Suprapubic skin (tissue), 3 donors: ENCODE measurements around the gene DPAGT1.

Source experiments
- EP300 ChIP-seq: sonication (generic); formaldehyde crosslinking; IDR thresholded peaks from one replicate; pipeline ENCODE4 v1.6.1; 2017; ENCODE audit warnings: antibody characterized with exemption
- POLR2A ChIP-seq, 2 donors: fragments of 450-650 bp; IDR thresholded peaks; one replicate each; pipeline ENCODE4 v1.6.1; 2017; ENCODE audit warnings: antibody characterized with exemption in 2 of 2, mild to moderate bottlenecking in 2 of 2, moderate library complexity in 2 of 2
- TF ChIP-seq, protein P1 (sequence below), 2 donors: fragments of 200-600 bp in 1 of 2; fragments of 450-650 bp in 1 of 2; sonication (generic) in 1 of 2; IDR thresholded peaks; one replicate each; pipeline ENCODE4 v1.5.1; 2016 to 2019; ENCODE audit warnings: antibody characterized with exemption in 2 of 2, mild to moderate bottlenecking in 1 of 2, moderate library complexity in 1 of 2

DNA sequence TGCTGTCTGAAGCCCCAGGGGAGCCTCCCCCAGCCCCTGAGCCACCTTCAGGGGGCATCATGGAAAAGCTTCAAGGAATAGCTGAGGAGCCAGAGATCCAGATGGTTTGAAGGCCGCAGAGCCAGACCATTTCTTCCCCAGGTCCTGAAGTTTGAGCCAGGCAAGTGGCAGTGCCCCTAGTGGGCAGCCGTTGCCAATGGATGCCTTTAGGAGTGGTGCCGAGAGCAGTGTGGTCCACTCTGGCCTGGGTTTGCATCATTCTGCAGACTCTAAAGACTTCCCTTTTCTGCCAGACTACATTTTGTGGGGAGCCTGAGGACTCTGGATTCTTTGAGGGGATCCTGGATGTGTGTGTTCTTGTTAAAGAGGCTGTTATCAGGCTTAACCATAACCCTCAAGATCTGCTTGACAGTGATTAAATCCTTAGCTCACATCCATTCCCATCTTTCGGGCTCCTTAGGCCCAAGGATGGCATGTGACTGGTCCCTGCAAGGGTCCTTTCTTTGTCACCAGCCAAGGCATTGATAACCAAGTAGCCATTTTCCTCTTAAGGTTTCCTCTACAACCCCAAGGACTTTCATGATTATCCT lies 32.8 kb upstream of the DPAGT1 start:
- TF ChIP-seq, protein P1, sequence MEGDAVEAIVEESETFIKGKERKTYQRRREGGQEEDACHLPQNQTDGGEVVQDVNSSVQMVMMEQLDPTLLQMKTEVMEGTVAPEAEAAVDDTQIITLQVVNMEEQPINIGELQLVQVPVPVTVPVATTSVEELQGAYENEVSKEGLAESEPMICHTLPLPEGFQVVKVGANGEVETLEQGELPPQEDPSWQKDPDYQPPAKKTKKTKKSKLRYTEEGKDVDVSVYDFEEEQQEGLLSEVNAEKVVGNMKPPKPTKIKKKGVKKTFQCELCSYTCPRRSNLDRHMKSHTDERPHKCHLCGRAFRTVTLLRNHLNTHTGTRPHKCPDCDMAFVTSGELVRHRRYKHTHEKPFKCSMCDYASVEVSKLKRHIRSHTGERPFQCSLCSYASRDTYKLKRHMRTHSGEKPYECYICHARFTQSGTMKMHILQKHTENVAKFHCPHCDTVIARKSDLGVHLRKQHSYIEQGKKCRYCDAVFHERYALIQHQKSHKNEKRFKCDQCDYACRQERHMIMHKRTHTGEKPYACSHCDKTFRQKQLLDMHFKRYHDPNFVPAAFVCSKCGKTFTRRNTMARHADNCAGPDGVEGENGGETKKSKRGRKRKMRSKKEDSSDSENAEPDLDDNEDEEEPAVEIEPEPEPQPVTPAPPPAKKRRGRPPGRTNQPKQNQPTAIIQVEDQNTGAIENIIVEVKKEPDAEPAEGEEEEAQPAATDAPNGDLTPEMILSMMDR (IDR thresholded peaks at IDR 0.05) = peak in 1 of 2 donors; percentile 59
- TF ChIP-seq POLR2A (IDR thresholded peaks at IDR 0.05) (no peak), EP300 (no peak)
